Stimulated activated CD4-positive, alpha-beta T cell treated with anti-CD3 and anti-CD28 coated beads, Interleukin-2, amount 100 ng/mL, for 24 hours (primary cell): ENCODE measurements around the gene PPIP5K2.
"Not testable (repeated sequence)": the region's sequence is repeated elsewhere in the genome, so short reads cannot be mapped to it uniquely, and the experiment has no call there.

Source experiments
- DNase-seq, 2 donors: peaks; one replicate each; pipeline ENCODE4 v3.0.0-alpha.2; 2020

PPIP5K2 gene

GRCh38 chr5:103209065-103209464 lies 89.0 kb downstream of the PPIP5K2 start:
- DNase-seq: no peak

- no peak for DNase-seq
Measured at GRCh38 chr5:103210952-103211351, 90.9 kb downstream of the PPIP5K2 start.

DNA sequence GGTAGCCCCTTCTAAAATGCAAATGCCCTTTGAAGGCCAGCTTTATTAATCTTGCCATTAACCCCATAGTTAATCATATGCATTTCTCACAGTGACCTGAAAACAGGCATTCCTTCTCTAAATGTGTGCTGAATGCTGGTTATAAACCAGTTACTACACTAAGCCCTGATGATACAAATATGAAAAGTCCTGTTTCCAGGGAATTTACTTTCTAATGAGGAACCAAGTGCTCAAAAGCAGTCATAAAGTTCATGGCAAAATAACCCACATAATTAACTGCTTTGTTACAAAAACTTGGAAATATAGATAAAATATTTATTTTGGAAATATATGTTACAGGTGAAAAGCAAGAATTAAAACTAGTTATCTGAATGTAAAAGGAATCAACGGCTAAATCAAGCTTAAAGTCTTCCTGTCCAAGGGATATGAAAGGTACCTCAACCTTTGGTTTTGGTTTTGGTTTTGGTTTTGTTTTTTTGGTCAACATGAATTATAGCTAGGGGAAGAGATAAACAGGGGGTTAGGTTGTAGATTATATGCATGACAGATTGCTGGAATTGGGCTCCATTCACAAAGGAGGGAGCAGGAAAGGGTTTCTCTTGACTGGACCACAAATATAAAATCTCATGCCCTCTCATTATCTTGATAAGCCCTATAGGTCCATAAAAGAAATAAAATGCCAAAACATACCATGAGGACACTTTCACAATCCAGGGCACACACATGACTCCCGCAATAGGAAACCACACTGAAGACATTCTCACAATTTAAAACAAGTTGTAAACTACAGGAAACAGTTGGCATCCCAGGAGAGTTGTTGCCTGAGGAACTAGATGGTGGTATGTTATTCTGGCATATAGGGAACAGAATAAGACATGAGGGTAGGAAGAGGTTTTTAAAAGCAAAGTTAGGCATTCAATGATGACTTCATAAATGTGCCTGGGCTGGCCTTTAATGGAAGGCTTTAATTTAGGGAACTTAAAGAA lies 91.8 kb downstream of the PPIP5K2 start:
- DNase-seq: no peak

DNA sequence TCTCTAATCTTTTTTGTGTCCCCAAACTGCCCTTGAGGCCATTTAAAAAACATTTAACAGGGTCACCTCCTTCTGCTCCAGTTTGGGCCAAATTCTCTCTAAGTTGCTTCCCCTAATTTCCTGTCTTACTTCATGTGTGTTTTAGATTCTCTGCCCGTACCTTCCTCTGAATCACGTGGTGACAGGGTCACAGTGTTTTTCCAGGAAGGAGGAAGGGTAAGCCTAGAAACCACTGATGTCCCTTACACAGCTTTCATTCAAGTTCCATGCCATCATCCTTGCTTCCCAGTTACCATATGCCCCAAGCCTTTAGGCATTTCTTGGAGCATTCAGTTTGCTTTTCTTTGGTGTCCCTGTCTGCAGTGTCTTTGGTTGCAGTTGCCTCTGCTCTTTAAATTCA lies 96.0 kb downstream of the PPIP5K2 start:
- DNase-seq: no peak

- DNase-seq: no peak
Measured at GRCh38 chr5:103216697-103217096, 96.6 kb downstream of the PPIP5K2 start.

DNA sequence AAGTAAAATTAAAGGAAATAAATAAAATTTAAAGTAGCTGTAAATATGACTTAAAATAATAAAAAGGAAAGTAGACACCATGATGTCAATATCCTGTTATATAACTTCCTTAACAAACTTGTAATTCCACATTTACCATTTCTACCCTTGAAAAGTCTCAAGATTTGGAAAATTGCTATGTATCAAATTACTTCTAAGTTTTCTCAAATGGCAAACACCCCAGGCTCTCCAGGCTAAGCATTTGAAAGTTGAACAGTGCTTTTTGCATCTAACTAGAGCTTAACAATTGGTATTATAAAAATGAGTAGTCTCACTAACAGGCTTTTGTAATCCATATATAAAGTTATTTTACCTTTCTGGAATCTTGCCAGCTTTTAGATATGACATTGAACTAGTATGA lies 97.0 kb downstream of the PPIP5K2 start:
- no peak for DNase-seq

GRCh38 chr5:103218164-103218563 lies 98.1 kb downstream of the PPIP5K2 start:
- DNase-seq: no peak

DNA sequence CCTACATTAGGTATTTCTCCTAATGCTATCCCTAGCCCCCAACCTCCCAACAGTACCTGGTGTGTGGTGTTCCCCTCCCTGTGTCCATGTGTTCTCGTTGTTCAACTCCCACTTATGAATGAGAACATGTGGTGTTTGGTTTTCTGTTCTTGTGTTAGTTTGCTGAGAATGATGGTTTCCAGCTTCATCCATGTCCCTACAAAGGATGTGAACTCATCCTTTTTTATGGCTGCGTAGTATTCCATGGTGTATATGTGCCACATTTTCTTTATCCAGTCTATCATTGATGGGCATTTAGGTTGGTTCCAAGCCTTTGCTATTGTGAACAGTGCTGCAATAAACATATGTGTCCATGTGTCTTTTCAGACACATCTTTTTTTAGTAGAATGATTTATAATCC lies 99.0 kb downstream of the PPIP5K2 start:
- not testable (repeated sequence) for DNase-seq

GRCh38 chr5:103223031-103223955 lies 103.2 kb downstream of the PPIP5K2 start:
- no peak for DNase-seq

GRCh38 chr5:103224118-103224893 lies 104.2 kb downstream of the PPIP5K2 start:
- DNase-seq: peak; percentile 17 to 29

GRCh38 chr5:103224894-103225246 lies 104.8 kb downstream of the PPIP5K2 start:
- no peak for DNase-seq

DNA sequence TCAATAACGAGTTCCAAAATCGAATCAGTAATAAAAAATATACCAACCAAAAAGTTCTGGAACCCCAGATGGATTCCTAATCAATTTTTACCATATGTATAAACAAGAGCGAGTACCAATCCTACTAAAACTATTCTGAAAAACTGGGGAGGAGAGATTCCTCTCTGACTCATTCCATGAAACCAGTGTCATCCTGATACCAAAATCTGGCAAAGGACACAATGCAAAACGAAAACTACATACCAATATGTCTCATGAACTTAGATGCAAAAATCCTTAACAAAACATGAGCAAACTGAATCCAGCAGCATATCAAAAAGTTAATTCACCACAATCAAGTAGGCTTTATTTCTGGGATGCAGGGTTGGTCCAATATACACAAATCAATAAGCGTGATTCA lies 108.0 kb downstream of the PPIP5K2 start:
- no peak for DNase-seq

DNA sequence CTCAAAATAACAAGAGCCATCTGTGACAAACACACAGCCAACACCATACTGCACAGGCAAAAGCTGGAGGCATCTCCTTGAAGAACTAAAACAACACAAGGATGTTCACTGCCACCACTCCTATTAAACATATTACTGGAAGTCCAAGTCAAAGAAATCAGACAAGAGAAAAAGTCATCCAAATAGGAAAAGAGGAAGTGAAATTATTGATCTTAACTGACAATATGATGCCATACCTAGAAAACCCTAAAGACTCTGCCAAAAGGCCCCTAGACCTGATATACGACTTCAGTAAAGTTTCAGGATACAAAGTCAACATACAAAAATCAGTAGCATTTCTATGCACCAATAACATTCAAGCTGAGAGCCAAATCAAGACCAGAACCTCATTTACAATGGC lies 108.5 kb downstream of the PPIP5K2 start:
- DNase-seq: no peak

DNA sequence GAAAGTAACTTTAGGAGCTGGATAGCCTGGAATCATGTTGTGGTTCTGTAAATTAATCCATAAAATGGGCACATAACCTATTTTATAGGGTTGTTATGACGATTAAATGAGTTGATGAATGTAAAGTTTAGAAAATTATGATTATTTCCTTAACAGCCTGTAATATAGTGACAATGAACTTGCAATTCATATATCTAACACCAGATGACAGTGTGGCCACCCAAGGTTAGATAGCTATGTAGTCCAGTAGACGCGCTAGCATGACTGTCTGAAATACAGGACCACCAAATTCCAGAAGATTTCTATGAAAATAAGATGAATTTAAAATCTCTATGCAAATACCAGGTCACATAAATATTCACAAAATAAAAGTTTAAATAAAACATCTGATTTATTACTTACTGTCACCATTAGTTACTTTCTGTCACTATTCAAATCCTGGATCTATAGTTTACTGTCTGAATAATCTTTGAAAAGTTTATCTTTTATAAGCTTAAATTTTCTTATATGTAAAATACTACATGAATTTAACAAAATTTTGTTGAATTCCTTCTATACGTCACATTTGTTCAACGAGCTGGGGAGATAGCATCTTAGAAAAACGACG lies 112.4 kb downstream of the PPIP5K2 start:
- no peak for DNase-seq

- DNase-seq: no peak
Measured at GRCh38 chr5:103234239-103234975, 114.3 kb downstream of the PPIP5K2 start.

DNA sequence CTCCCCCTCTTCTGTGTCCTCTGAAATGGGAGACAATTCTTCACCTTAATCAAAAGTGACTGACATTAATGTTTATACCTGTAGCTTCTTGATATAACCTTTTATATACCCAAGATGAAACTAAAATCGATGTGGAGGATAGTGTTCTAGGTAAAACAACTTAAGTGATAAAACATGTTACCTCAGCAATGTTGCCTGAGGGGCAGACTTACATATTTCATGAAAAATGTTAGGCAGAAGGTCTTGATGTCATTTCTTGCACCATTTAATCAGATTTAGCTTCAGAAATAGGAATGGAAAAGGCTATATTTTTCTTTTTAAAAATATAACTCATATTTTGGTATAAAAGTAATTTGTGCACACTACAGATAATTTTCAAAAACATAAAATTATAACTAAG lies 115.8 kb downstream of the PPIP5K2 start:
- DNase-seq: no peak

DNA sequence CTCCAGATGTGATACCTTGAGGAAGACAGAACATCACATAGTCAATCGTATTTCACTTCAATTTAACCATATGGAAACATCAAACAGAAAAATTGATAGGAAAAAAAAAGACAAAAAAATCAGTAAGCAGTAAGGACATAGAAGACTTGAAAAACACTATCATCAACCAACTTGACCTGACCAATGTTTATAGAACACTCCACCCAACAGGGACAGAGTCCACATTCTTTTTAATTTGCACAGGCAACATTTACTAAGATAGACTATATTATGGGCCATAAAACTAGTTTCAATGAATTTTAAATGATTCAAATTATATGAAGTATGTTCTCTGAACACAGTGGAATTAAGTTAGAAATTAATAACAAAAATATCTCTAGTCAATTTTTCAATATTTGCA lies 117.7 kb downstream of the PPIP5K2 start:
- DNase-seq: no peak

DNA sequence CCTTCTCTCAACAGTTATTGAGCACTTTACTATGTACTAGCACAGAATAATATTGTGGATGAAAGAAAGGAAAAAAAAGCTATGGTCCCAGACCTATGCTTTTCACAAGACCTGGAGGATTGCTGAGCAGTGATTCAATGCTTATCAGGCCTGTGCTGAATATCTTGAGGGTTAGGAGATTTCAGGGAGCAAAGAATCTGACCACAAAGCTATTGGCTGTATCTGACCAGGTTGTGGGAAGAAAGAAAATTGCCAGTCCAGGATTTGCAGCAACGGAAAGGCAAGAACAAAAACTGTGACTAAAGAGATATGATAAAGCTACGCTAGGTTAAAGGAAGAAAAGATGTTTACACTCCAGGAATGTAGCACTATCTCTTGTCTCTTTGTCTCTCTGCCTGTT lies 123.6 kb downstream of the PPIP5K2 start:
- no peak for DNase-seq

DNA sequence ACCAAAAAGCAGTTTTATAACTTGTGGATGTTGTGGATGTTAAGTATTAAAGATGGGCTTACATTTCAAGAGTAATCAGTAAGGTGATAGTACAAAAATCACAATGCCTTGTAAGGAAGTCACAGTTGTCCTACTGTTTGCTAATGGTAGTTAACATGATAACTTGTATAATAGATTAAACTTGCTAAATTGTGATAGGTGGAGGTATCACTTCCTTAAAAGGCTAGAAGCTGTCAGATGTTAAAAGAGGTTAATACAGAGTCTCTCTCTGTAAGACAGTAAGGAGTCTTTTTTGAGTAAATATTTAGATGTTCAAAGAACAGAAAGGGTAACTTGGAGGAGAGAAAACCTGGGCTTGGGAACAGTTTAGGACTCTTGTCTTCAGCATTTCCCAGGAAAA lies 124.3 kb downstream of the PPIP5K2 start:
- DNase-seq: no peak

DNA sequence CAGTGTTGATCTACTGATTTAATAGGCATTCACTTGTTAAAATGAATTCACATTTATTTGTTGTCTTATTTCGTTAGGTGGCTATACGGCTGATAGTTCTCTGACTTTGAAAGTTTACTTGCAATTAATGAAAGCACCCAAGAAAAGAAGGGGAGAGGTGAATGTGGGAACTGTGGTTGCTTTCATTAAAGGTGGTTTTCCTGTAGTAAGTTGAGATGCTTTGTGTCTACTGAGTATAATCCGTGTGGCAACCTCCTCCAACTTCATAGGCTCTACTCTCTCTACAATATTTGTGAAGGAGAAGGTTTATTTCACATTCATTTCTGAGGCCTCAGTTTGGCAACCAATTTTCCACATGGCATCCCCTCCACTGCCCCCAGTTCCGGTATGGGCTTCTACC lies 125.7 kb downstream of the PPIP5K2 start:
- DNase-seq: no peak

- no peak for DNase-seq
Measured at GRCh38 chr5:103247118-103247517, 127.0 kb downstream of the PPIP5K2 start.

DNA sequence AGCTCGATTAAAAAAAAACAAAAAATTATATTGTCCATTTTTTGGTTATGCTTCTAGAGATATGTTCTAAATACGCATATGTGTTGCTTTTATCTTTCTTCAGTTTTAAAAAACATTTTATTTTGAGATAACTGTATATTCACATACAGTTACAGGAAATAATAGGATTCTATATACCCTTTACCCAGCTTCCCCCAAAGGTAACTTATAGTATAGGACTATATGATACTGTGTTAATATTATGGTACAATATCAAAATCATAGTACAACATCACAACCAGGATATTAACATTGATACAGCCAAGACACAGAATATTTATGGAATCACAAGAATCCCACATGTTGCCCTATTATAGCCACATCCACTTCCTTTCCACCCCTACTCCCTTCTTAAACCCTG lies 129.0 kb downstream of the PPIP5K2 start:
- no peak for DNase-seq
